HG03432 (cell line): ENCODE results near the gene BRINP1.

Experiments
- ATAC-seq: cut with Tn5 transposase; IDR thresholded peaks from one replicate; pipeline ENCODE4 v1.9.1; 2021; ENCODE audit warnings: mild to moderate bottlenecking, moderate library complexity; ENCODE audit not compliant: unreplicated experiment

Gene BRINP1, protein sequence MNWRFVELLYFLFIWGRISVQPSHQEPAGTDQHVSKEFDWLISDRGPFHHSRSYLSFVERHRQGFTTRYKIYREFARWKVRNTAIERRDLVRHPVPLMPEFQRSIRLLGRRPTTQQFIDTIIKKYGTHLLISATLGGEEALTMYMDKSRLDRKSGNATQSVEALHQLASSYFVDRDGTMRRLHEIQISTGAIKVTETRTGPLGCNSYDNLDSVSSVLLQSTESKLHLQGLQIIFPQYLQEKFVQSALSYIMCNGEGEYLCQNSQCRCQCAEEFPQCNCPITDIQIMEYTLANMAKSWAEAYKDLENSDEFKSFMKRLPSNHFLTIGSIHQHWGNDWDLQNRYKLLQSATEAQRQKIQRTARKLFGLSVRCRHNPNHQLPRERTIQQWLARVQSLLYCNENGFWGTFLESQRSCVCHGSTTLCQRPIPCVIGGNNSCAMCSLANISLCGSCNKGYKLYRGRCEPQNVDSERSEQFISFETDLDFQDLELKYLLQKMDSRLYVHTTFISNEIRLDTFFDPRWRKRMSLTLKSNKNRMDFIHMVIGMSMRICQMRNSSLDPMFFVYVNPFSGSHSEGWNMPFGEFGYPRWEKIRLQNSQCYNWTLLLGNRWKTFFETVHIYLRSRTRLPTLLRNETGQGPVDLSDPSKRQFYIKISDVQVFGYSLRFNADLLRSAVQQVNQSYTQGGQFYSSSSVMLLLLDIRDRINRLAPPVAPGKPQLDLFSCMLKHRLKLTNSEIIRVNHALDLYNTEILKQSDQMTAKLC

DNA sequence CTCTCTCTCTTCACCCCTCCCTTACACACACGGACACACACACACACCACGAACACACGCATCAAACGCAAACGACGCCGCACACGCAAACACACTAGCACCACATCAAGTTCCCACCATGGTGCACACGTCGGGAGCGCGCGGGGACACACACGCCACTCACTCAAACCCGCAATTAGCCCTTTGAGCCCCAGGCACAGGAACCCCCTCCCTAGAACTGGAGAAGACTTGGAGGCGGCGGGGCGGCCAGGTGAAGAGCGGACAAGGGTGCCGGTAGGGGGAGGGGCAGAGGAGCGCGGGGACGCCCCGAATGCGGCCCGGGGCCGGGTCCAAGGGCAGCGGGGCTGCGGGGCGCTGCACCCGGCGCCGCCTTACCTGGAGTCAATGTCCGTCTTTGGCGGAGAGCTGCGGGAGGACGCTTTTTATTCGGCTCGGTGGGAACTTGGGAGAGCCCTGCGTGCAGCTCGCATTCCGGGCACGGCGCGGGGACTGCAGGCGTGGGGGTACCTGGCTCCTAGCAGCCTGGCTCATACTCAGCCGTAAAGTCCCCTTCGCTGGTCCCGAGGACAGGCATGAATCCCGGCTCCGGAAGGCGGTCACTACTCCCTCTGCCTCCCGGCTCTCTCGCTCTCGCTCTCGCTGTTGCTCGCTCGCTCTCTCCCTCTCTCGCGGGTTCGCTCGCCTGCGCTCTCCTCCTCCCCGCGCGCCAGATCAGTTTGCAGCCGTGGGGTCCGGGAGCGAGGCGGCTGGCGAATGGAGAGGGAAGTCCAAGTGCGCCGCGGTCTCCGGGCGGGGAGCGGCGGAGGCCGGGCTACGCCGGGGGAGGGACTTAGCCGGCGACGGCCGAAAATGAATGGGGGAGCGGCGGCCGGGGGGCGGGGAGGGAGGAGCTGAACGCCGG, at the start of gene BRINP1:
Gene BRINP1 (minus strand): TSS at position 755 of the 901 bp plus-strand sequence. CDS start 56,080 bp downstream, outside the sequence.
- no peak for ATAC-seq

DNA sequence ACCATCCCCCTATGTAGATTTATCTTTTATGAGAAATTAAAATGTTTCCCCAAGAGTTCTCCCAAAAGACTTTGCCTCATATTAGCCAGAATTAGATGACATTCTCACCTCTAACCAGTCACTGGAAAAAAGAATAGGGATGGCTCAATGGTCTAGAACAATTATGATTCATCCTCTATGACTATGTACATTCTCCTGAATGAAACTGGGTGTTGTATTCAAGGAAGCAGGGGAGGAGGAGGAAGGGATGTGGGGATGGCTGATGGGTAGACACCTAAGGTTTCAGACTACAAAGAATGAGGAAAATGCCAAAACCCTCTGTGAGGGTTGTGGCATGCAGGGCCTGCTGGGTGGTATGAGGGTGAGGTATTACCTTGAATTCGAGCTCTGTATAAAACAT, 49.5 kb upstream of the BRINP1 start:
- no peak for ATAC-seq

DNA sequence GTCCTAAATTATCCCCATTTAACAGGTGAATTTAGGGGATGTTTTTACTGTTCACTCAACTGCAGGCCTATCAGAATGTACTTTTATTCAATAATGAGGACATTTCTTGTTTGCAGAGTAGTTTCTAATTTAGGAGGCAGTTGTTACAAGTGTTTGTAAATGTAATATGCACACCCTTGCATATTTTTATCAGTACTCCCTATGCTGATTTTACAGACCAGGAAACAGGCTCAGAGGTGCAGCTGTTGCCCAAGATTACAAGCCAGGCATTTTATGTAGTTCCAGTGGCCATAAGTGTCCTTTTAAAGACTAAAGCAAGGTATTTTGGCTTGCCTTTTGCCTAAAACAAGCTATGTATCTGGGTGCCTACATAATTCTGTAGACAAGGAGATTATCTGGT, 47.6 kb upstream of the BRINP1 start:
- ATAC-seq = no peak

DNA sequence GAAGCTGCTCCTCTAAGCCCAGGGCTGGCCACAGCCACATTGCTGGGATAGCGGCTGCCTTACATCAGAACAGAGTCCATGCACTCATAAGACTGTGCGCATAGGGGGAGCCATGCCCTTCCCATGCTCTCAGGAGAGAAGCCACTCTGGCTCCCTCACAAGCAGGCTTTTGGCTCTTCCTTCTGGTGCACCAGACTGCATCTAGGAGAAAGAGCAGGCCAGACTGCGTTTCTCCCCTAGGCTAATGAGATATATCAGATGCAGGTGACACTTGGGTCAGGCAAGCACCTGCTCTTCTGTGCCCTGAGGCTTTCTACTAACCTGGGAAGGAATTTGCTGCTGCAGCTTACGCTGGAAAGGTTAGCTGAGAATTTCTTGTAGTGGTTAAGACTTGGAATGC, 43.2 kb upstream of the BRINP1 start:
- ATAC-seq = no peak

DNA sequence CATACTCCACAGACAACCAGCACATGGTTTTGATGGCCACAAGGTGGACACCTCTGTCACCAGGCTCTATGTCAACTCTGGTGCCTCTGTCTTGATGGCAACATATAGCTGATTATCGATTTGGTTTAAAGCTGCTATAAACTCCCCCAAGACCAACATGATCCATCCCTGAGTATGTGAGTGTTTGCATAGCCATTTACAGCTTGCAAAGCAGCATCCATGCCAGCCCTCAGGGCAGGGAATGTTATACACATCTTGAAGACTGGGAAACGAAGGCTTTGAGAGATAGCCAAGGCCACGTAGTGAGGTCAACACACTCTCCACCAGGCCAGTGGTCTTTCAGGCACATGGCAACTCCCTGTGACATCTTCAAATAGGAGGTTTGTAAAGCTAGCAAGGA, 40.3 kb upstream of the BRINP1 start:
- ATAC-seq = no peak

DNA sequence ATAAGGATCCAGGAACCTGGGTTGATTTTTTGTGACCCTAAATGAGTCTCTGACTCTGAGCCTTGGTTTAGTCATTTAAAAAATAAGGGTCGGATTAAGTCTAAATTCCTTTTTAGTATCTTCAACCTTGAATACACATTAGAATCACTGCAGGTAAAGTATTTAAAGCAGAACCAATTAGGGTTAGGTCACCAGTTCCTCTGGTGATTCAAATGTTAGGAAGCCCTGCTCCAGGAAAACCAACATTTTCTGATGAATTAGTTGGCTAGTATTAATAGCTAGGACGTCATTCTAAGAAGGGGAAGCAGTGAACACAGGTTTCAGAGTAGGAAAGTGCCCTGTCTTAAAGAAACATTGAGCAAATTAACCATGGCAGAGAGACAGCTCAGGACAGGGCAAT, 31.4 kb upstream of the BRINP1 start:
- no peak for ATAC-seq

DNA sequence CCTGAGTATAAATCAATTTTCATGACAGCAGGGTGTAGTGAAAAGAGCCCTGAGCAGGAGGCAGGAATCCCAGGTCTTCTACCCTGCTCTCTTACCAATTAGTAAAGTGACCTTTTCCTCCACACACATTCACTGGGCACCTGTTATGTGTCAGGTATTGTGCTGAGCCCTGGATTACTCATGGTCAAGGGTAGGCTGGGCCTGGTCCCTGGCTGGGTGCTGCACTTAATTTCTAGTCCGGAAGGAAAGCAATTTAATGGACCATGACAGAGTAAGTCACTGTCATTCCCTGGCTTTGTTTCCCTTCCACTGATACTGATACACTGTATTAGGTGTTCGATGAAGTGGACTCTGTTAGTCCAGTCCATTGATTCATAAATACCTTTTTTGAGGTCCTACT, 29.1 kb upstream of the BRINP1 start:
- ATAC-seq = no peak

DNA sequence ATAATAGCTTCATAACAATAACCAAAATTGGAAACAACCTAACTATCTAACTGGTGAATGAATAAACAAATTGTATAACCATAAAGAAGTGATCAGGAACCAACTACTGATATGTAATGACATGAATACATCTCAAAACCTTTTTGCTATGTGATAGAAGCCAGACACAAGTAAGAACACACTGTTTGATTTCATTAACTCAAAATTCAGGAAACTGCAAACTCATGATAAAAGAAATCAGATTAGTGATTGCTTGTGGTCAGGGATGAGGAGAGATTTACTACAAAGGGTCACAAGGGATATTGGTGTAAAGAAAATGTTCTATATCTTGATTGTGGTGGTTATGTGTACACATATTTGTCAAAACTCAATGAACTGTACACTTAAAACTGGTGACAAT, 22.6 kb upstream of the BRINP1 start:
- no peak for ATAC-seq

DNA sequence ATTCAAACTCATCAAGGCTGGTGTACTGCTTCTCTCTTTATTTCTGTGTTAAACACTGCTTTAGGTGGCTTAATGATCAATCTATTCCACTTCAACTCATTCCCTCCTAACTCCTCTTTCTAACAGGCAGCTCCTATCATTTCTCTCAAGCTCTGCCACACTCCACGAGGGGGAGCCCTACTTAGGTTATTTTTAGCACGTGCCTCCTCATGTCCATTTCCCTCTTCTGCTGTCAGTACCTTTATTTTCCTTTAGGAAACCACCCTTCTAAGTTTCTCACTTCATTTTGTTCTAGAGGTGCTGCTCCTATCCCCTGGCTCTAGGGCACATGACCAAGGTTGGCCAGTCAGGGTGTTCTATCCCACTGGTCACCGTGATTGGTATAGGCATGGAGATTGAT, 6.7 kb upstream of the BRINP1 start:
- no peak for ATAC-seq

DNA sequence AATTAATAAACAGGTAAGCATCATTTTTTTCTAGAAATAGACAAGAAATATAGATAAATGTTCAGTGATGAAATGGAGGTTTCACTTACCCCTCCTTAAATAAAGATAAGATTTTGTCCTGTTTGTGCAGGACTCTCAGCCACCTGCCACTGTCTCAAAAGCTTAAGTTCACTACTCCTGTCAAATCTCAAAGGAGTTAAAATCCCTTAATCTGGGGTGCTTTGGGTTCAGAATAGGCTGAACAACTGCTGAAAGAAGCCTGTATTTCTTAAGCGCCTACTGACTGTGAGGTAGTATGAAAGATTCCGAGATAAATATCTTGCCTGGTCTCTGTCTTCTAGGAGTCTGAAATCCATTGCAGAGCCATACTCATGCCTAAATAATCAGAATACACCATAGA, 3.7 kb upstream of the BRINP1 start:
- ATAC-seq = no peak

DNA sequence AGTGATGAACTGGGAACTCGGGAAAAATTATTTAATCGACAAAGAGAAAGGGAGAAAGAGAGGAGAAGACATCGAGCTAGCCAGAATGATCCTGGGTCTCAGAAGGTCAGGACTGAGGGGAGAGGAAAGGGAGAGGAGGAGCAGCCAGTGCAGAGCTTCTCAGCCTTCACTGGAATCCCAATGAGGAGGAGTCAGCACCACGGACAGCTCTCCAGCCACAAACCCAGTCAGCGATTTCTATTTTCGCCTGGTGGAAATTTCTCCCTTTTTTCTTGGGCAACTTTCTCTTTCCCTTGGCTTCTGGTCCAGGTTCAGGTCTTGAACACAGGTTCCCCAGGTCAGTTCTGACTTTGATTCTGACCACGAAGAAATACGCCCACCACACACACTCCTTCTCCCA, 1.6 kb upstream of the BRINP1 start:
- no peak for ATAC-seq

DNA sequence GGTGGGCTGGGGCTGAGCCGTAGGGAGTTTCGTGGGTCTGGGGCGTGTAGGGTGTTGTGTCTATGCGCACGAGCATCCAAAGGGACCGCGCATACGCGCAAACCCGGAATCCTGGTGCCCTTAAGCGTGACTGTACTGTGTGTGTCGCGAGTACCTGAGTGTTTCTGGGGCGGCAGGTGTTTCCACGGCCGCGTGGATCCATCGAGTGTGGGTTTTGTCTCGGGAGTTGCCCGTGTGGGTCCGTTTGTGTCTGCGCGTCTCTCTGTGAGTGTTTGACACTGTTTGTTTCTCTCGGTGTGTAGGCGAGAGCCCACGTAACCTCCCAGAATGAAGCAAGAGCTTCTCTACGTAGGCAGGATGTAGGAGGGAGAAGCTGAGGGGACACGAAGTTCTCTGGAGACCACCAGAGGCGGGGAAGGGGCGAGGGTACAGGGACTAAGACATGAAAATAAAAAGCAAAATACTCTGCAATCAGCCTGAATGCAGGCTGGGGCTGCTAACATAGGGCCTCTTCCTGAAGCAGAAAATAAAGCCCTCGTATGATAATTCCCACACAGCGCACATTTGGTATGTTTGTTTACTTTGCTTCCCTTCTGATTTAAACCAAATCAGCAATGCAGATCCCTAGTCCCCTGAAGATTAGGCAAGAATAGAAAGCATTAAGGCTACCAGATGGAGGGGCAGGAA, 588 bp upstream of the BRINP1 start:
- no peak for ATAC-seq

DNA sequence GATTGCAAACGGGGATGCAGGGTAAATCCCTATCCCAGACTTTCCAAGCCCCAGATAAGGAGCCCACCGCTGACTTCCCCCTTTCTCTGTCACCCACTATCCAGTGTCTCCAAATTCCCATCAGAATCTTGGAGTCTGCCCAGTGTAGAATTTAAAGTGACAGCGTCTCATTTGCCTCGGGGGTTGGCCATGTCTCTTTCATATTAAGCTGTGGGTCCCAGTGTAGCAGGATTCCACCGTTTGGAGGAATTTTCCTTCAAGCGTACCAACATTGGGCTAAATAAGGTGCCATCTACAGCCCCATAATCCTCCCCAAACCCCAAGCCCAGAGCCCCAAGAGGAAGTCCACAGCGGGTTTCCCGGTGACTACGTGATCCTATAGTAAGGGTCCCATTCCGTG, 1.1 kb downstream of the BRINP1 start:
- no peak for ATAC-seq

DNA sequence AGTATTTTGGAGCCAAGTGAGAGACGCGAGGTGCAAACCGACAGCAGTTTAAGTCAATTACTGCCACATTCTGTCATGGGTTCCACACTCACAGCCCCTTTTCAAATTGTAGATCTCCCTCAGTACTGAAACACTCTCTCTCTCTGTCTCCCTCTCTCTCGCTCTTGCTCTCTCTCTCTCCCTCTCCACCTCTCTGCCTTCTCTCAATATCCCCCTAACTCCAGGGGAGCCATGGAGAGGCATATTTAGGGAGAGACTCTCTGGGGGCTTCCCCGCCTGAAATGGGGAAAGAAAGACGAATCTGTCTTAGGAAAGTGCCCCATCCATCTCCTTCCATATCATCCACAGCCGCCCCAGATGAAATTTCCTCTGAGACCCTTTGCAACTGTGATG, 1.6 kb downstream of the BRINP1 start:
- no peak for ATAC-seq

DNA sequence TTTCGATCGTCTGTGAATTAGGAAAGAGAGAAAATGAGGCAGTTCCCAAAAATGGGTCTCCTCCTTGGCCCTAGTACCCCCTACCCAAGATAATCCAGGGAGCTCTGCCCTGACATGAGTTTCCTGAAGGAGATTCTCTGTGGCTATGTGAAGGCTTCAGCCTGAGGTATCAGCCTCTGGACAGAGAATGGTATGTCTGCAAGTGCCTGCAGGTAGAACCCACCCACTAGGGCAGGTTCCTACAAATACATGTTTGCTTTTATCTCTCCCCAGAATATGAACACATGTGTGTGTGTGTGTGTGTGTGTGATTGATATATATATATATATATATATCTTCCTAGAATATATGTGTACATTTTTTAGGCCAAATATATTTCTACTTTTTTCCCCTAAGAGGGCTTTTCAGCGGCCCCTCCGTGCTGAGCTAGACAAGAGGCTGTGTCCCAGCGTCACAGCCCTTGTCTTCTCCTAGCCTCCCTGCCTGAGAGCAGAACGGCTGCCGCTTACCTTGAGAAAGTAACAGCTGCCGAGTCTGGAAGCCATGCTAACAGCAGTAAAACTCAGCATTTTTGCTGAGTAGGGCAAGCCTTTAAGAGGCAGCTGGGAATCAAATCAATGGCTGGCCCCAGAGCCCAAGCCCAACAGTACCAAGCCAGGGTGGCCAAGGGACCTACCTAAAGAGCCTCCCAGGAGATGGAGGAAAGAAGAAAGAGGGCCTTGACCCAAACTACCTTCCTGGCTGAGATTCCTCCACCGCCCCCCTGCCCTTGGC, 2.1 kb downstream of the BRINP1 start:
- ATAC-seq = no peak

DNA sequence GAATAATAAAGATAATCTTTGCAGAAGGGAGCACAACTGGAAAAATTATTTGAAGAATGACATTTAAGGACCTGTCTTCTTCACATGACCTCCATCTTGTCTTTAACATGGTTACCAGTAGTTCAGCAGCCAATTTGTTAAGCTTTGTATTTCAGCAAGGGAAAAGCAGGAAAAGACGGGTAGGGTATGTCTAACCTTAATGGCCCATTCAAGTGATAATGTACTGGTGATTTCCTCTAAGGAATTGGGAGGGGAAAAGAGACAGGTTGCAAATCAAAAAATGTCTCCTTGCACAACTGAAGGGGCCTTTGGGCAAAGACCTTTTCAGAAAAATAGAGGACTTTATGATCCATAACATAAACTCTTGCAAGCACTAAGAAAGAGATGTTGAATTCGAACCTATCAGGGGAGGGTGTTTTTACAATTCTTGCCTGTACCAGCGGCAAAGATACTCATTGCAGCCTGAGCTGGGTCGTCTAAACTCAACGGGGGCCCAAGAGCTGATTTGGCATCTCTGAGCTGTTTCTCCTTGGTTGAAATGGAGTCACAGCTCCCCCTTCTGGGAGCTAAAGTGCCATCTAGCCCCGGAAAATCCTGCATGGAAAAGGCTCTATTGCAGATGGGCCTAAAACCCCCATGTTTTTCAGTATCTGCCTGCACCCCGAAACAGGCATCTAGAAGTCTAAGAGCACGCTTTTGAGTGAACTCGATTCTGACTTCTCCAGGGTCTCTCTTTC, 3.8 kb downstream of the BRINP1 start:
- no peak for ATAC-seq

DNA sequence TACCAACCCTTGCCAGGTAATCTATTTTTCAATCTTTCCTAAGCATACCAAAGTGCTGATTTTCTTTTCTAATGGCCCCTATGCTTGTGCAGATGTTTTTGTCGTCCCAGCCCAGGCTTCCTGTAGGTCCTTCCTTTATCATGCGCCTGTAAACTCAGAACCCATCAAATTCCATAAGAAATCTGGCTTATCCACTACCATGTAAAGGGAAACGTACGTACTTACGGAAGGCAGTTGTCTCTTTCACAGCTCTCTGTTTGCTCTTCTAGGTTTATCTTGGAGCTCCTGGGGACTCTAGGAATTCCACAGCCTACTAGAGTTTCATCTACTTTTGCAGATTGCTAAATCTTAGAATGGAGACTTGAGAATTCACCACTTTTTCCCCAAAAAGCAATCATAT, 9.0 kb downstream of the BRINP1 start:
- no peak for ATAC-seq

DNA sequence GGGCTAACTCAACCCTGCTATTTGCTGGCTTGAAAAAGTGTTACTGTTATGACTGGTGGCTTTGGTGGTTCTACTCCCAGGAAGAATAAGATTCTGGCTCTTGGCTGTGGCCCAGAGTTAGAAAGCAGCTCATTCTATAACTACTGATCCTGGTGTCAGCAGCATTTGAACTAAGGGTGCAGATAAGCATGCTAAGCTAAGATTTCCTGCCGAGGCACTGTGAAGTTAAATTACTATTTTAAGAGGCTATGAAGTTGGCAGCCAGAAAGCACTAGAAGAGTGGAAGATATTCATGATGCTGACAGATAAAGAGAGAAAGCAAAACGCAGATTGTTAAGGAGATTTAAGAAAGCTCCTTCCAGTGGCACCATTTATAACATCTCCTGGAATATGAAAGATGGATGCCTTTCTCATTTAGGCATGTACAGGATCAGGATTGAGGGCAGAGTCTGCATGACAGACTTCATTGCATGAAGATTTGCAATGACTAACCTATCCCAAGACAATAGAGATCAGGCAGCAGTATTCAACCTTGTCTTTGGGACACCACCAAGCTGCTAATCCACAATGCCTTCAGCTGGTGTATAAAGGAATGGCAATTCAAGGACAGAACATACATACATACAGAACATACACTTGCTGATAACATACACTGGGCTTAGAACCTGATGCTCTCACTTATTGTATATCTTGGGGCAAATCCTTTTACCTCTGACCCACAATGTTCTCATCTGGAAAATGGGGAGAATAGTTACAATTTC, 11.7 kb downstream of the BRINP1 start:
- ATAC-seq = no peak
